ENCODE measurements around the gene SVIL. TPM values are rescaled to one million over a fixed set of nuclear protein-coding genes. Genes with fewer than 3 reads are reported as not detected.
"Not testable (repeated sequence)": the region's sequence is repeated elsewhere in the genome, so short reads cannot be mapped to it uniquely, and the experiment has no call there.

SVIL gene
- total RNA-seq, 4 donors from 2014 or later, result 1,040 to 1,354 (median 1,121) TPM

DNA sequence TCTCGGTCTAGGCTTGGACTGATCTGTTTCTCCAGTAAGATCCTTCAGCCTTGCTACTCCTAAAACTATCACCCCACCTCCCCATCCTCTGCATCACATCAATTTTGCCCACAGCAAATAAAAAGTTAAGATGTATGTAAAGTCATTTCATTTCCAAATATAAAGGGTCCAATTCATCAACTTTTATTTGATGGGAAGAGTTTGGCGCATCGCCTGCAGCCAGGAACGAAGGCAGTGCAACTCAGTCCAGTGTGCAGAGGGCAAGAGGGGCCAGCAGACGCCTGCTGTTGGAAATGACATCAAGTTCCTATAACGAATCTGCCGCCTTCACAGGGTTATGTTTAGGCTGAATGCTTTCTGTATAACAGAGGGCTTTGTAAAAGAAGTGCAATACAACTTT is 97.0 kb downstream of the SVIL start:
- in situ Hi-C loops (cut with MboI; ENCODE audit: low sequenced_read_pairs in 4 of 4), result no loop called here

GRCh38 chr10:29536691-29537090 is 98.1 kb downstream of the SVIL start:
- ATAC-seq; intact Hi-C loops (cut with DNase I; ENCODE audit: low total_unique reads); in situ Hi-C loops (cut with MboI; ENCODE audit: low sequenced_read_pairs in 4 of 4); H3K9me3 ChIP-seq; DNase-seq; H3K27me3 ChIP-seq; H3K4me3 ChIP-seq: not testable (repeated sequence)
- peaks cover 0 to 40% of the 10 kb centered on the region in 2 donors for H3K36me3 ChIP-seq
- H3K4me1 ChIP-seq, result peaks cover 85 to 87% of the 10 kb centered on the region in 2 donors
- H3K27ac ChIP-seq, result peak overlapping the region; percentile 82 to 90 (median 87)

More for the DNA sequence above, 97.0 kb downstream of the SVIL start:
- Histone ChIP-seq H3K36me3 (peaks cover 0 to 34% of the 10 kb centered on the region in 2 donors), H3K27me3 (no peaks in the 10 kb centered on the region), H3K4me3 (no peak overlapping the region), H3K9me3 (no peaks in the 10 kb centered on the region), H3K27ac (peak overlapping the region; percentile 82 to 90 (median 87)), H3K4me1 (peaks cover 88 to 96% of the 10 kb centered on the region in 2 donors)
- TF ChIP-seq POLR2A (IDR thresholded peaks at IDR 0.05), result no peak
- no peak for TF ChIP-seq CTCF (IDR thresholded peaks at IDR 0.05 in 4 of 5, conservative IDR thresholded peaks at IDR 0.05 in 1 of 5)
- ATAC-seq (no peak), DNase-seq (no peak)
- intact Hi-C loops (cut with DNase I; ENCODE audit: low total_unique reads), result no loop called here

- H3K27me3 ChIP-seq, result no peaks in the 10 kb centered on the region
- intact Hi-C loops (cut with DNase I; ENCODE audit: low total_unique reads) (no loop called here), in situ Hi-C loops (cut with MboI; ENCODE audit: low sequenced_read_pairs in 4 of 4) (no loop called here)
- H3K36me3 ChIP-seq, result peaks cover 0 to 41% of the 10 kb centered on the region in 2 donors
- TF ChIP-seq POLR2A (IDR thresholded peaks at IDR 0.05), result no peak
- TF ChIP-seq CTCF (IDR thresholded peaks at IDR 0.05 in 4 of 5, conservative IDR thresholded peaks at IDR 0.05 in 1 of 5), result no peak
- no peak overlapping the region for H3K4me3 ChIP-seq
- peak overlapping the region; percentile 82 to 90 (median 87) for H3K27ac ChIP-seq
- DNase-seq (peak in 1 of 2 donors; percentile 10), ATAC-seq (no peak)
- H3K4me1 ChIP-seq, result peaks cover 84 to 86% of the 10 kb centered on the region in 2 donors
- H3K9me3 ChIP-seq, result no peaks in the 10 kb centered on the region
Observed at GRCh38 chr10:29535778-29536453, 98.9 kb downstream of the SVIL start.

GRCh38 chr10:29535012-29535777 is 99.6 kb downstream of the SVIL start:
- no peaks in the 10 kb centered on the region for H3K9me3 ChIP-seq
- H3K36me3 ChIP-seq, result peaks cover 0 to 42% of the 10 kb centered on the region in 2 donors
- TF ChIP-seq POLR2A (IDR thresholded peaks at IDR 0.05) (no peak), CTCF (IDR thresholded peaks at IDR 0.05 in 4 of 5, conservative IDR thresholded peaks at IDR 0.05 in 1 of 5) (peak; percentile 44 to 64 (median 59))
- in situ Hi-C loops (cut with MboI; ENCODE audit: low sequenced_read_pairs in 4 of 4), result no loop called here
- H3K27ac ChIP-seq, result peak overlapping the region; percentile 82 to 90 (median 87)
- H3K4me1 ChIP-seq, result peaks cover 77 to 86% of the 10 kb centered on the region in 2 donors
- H3K4me3 ChIP-seq, result no peak overlapping the region
- intact Hi-C loops (cut with DNase I; ENCODE audit: low total_unique reads), result no loop called here
- no peaks in the 10 kb centered on the region for H3K27me3 ChIP-seq
- ATAC-seq, result peak; percentile 17 to 20
- DNase-seq, result peak in 1 of 2 donors; percentile 61

DNA sequence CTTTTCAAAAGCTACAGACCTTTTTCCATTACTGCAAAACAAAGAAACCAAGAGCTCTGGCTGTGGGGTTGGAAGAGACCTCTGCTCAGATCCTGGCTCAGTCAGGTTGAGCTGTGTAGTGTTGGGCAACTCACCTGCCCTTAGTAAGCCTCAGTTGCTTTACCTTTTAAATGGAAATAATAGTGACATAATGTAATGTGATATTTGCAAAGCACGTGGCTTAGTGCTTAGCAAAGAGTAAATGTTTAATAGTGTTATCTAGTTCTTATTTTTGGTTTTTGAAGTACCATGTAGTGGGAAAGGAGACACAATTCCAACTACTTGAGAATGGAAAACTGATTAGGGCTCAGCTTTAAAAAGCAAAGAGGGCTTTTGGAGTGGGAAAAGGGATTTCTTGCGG is 100.2 kb downstream of the SVIL start:
- H3K4me1 ChIP-seq, result peaks cover 73 to 85% of the 10 kb centered on the region in 2 donors
- in situ Hi-C loops (cut with MboI; ENCODE audit: low sequenced_read_pairs in 4 of 4), result no loop called here
- peak in 1 of 2 donors; percentile 9 for DNase-seq
- no peak overlapping the region for H3K4me3 ChIP-seq
- H3K9me3 ChIP-seq, result no peaks in the 10 kb centered on the region
- ATAC-seq, result no peak
- intact Hi-C loops (cut with DNase I; ENCODE audit: low total_unique reads), result loop anchor here (5.0 kb wide), 1 partner anchor 58 kb away; no protein-coding TSS in a partner anchor
- peaks cover 0 to 48% of the 10 kb centered on the region in 2 donors for H3K36me3 ChIP-seq
- no peak for TF ChIP-seq CTCF (IDR thresholded peaks at IDR 0.05 in 4 of 5, conservative IDR thresholded peaks at IDR 0.05 in 1 of 5)
- no peak for TF ChIP-seq POLR2A (IDR thresholded peaks at IDR 0.05)
- H3K27me3 ChIP-seq, result no peaks in the 10 kb centered on the region
- peak overlapping the region; percentile 82 to 90 (median 87) for H3K27ac ChIP-seq
